Neural cell (in vitro differentiated cells): ENCODE measurements around the gene ZBTB6. TPM values are rescaled to one million over a fixed set of nuclear protein-coding genes. Genes with fewer than 3 reads are reported as not detected.

Experiments
- H2AFZ ChIP-seq: fragments of 200-600, 300-800 bp; sonication (generic), shearing (Covaris generic); 2 replicates; pipeline ENCODE4 v1.6.0; 2014; ENCODE audit warnings: low read depth, mild to moderate bottlenecking, antibody characterized with exemption, low read length, moderate library complexity
- H3F3A ChIP-seq: fragments of 200-600 bp; shearing (Covaris generic); 2 replicates; pipeline ENCODE4 v1.6.1; 2016; ENCODE audit warnings: mild to moderate bottlenecking, moderate library complexity, mixed read lengths, antibody characterized with exemption, low read length; ENCODE audit not compliant: insufficient read depth, poor library complexity, severe bottlenecking
- H3K27ac ChIP-seq: fragments of 200-600, 300-800 bp; sonication (generic), shearing (Covaris generic); 2 replicates; pipeline ENCODE4 v1.5.1; 2014; ENCODE audit warnings: mild to moderate bottlenecking, low read length, moderate library complexity
- H3K27me3 ChIP-seq: fragments of 300-800, 200-600 bp; sonication (generic), shearing (Covaris generic); 2 replicates; pipeline ENCODE4 v1.6.0; 2014; ENCODE audit warnings: mild to moderate bottlenecking, low read depth, low read length, moderate library complexity; ENCODE audit not compliant: insufficient read depth
- H3K36me3 ChIP-seq: fragments of 300-800, 200-600 bp; sonication (generic), shearing (Covaris generic); 2 replicates; pipeline ENCODE4 v1.5.1; 2014; ENCODE audit warnings: mild to moderate bottlenecking, antibody characterized with exemption, low read length, moderate library complexity; ENCODE audit not compliant: insufficient read depth
- H3K4me2 ChIP-seq: fragments of 300-800, 200-600 bp; sonication (generic), shearing (Covaris generic); 2 replicates; pipeline ENCODE4 v1.6.0; 2014; ENCODE audit warnings: mild to moderate bottlenecking, low read length
- H3K4me3 ChIP-seq: fragments of 300-800, 200-600 bp; sonication (generic), shearing (Covaris generic); 2 replicates; pipeline ENCODE4 v1.5.1; 2014; ENCODE audit warnings: mild to moderate bottlenecking, low read length, moderate library complexity
- H3K79me2 ChIP-seq: fragments of 200-600 bp; shearing (Covaris generic); replicated peaks from 2 replicates; pipeline ENCODE4 v1.6.0; 2014; ENCODE audit warnings: mild to moderate bottlenecking, low read length, moderate library complexity; ENCODE audit not compliant: insufficient read depth
- H3K9ac ChIP-seq: fragments of 300-800, 200-600 bp; sonication (generic), shearing (Covaris generic); 2 replicates; pipeline ENCODE4 v1.6.1; 2016; ENCODE audit warnings: mild to moderate bottlenecking, low read length, mixed read lengths
- H3K9me2 ChIP-seq: fragments of 200-600 bp; shearing (Covaris generic); 2 replicates; pipeline ENCODE4 v1.6.1; 2016; ENCODE audit warnings: mild to moderate bottlenecking, low read length, mixed read lengths; ENCODE audit not compliant: insufficient read depth
- H3K9me3 ChIP-seq: fragments of 200-600, 300-800 bp; sonication (generic), shearing (Covaris generic); 2 replicates; pipeline ENCODE4 v1.6.1; 2016; ENCODE audit warnings: mild to moderate bottlenecking, mixed run types, low read length, moderate library complexity, mixed read lengths
- H4K20me1 ChIP-seq: fragments of 200-600 bp; shearing (Covaris generic); 2 replicates; pipeline ENCODE4 v1.6.1; 2016; ENCODE audit warnings: mild to moderate bottlenecking, mixed run types; ENCODE audit not compliant: insufficient read depth
- EP300 ChIP-seq: fragments of 450-650 bp; conservative IDR thresholded peaks from 2 replicates; pipeline ENCODE4 v1.6.1; 2014; ENCODE audit warnings: antibody characterized with exemption, mild to moderate bottlenecking, moderate library complexity; ENCODE audit not compliant: poor library complexity, severe bottlenecking
- EZH2 ChIP-seq: fragments of 200-600, 300-800 bp; shearing (Covaris generic), sonication (generic); IDR thresholded peaks from 2 replicates; pipeline ENCODE4 v1.6.1; 2014; ENCODE audit warnings: antibody characterized with exemption, low read length, borderline replicate concordance, mild to moderate bottlenecking; ENCODE audit not compliant: insufficient read depth, poor library complexity, severe bottlenecking
- MXI1 ChIP-seq: fragments of 450-650 bp; conservative IDR thresholded peaks from 2 replicates; pipeline ENCODE4 v1.6.1; 2014; ENCODE audit warnings: antibody characterized with exemption, mild to moderate bottlenecking; ENCODE audit not compliant: poor library complexity, severe bottlenecking
- POLR2AphosphoS5 ChIP-seq: IDR thresholded peaks from 2 replicates; pipeline ENCODE4 v1.6.1; 2012
- RAD21 ChIP-seq: fragments of 450-650 bp; conservative IDR thresholded peaks from 2 replicates; pipeline ENCODE4 v1.6.1; 2014; ENCODE audit warnings: antibody characterized with exemption, mild to moderate bottlenecking, moderate library complexity
- SMC3 ChIP-seq: fragments of 450-650 bp; conservative IDR thresholded peaks from 2 replicates; pipeline ENCODE4 v1.6.1; 2014; ENCODE audit warnings: antibody characterized with exemption, mild to moderate bottlenecking, moderate library complexity; ENCODE audit not compliant: poor library complexity
- TAF1 ChIP-seq: IDR thresholded peaks from 2 replicates; pipeline ENCODE4 v1.6.1; 2012; ENCODE audit warnings: low read depth
- polyA plus RNA-seq: library from polyadenylated mRNA; depleted of rRNA; stranded (reverse); fragments of >200 nt; gene quantifications from 2 replicates; pipeline ENCODE4 v1.2.3, GENCODE V29; 2014
- TF ChIP-seq, protein P1 (sequence below): IDR thresholded peaks from 2 replicates; pipeline ENCODE4 v1.6.1; 2012; ENCODE audit warnings: borderline replicate concordance
- TF ChIP-seq, protein P2 (sequence below): fragments of 450-650 bp; IDR thresholded peaks from 2 replicates; pipeline ENCODE4 v1.5.1; 2014; ENCODE audit warnings: antibody characterized with exemption, mild to moderate bottlenecking, moderate library complexity; ENCODE audit not compliant: poor library complexity, severe bottlenecking

The ZBTB6 gene
- polyA plus RNA-seq, 1 donor from 2014 or later, result 20.1 TPM

DNA sequence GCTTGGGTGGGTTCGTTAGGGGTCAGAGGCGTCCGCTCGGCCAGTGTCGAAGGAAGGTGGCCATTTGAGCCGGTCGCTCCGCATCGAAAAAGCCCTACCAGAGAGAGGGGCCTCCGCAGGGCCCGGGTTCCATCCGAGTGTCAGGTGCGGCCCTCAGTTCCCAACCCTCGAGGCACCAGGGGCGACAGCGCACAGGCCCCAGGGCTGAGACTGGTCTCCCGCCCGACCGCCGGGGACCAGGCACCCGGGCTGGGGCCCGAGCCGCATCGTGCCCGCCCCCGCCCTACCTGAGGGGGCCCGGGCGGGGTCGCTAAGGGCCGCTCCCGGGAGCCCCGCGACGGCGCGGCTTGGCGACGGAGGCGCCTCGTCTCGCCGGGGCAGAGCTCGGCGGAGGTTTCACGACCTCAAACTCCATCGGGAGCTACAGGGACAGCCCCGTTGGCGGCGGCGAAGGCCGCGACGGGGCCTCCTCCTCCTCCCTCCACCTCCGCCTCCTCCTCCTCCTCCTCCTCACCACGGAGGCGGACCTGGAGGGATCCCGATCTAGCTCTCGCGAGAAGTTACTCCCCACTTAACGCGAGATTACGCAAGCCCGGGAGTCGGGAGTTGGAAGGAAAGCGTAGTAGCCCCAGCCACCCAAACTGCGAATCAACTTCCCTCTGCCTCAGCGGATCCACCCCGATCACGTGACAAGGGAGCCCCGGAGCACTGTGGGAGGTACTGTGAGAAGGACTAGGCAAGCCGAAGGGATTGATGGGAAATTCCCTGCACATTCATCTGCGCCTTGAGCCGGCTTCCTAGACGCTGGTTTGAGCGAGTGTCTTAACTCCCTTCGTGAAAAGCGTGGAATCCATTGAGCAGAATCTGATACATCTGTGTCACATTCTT lies 8.1 kb downstream of the ZBTB6 start, which contains the start of gene RC3H2:
Gene RC3H2 (minus strand): TSS at position 537 of the 888 bp plus-strand sequence. CDS start 7,850 bp downstream, outside the sequence.
- Histone ChIP-seq H3K4me3 (peak within 1 kb of the TSS; percentile 83), H3K36me3 (peaks cover 8% of the 10 kb centered on the region), H3K27ac (peak within 1 kb of the TSS; percentile 94), H3K79me2 (peaks cover 57% of the 10 kb centered on the region), H3K9me3 (no peaks in the 10 kb centered on the region), H3K9ac (peak within 1 kb of the TSS; percentile 96), H3F3A (peaks cover 11% of the 10 kb centered on the region), H3K9me2 (no peaks in the 10 kb centered on the region), H3K27me3 (no peaks in the 10 kb centered on the region), H2AFZ (peak within 1 kb of the TSS; percentile 88), H4K20me1 (no peaks in the 10 kb centered on the region), H3K4me2 (peak within 1 kb of the TSS; percentile 87)
- TF ChIP-seq SMC3 (peak; percentile 43), EZH2 (no peak), EP300 (peak; percentile 31), TAF1 (peak; percentile 95), MXI1 (peak; percentile 84), RAD21 (no peak), POLR2AphosphoS5 (peak; percentile 94)
- TF ChIP-seq, protein P1, sequence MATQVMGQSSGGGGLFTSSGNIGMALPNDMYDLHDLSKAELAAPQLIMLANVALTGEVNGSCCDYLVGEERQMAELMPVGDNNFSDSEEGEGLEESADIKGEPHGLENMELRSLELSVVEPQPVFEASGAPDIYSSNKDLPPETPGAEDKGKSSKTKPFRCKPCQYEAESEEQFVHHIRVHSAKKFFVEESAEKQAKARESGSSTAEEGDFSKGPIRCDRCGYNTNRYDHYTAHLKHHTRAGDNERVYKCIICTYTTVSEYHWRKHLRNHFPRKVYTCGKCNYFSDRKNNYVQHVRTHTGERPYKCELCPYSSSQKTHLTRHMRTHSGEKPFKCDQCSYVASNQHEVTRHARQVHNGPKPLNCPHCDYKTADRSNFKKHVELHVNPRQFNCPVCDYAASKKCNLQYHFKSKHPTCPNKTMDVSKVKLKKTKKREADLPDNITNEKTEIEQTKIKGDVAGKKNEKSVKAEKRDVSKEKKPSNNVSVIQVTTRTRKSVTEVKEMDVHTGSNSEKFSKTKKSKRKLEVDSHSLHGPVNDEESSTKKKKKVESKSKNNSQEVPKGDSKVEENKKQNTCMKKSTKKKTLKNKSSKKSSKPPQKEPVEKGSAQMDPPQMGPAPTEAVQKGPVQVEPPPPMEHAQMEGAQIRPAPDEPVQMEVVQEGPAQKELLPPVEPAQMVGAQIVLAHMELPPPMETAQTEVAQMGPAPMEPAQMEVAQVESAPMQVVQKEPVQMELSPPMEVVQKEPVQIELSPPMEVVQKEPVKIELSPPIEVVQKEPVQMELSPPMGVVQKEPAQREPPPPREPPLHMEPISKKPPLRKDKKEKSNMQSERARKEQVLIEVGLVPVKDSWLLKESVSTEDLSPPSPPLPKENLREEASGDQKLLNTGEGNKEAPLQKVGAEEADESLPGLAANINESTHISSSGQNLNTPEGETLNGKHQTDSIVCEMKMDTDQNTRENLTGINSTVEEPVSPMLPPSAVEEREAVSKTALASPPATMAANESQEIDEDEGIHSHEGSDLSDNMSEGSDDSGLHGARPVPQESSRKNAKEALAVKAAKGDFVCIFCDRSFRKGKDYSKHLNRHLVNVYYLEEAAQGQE, result peak; percentile 93
- TF ChIP-seq, protein P2, sequence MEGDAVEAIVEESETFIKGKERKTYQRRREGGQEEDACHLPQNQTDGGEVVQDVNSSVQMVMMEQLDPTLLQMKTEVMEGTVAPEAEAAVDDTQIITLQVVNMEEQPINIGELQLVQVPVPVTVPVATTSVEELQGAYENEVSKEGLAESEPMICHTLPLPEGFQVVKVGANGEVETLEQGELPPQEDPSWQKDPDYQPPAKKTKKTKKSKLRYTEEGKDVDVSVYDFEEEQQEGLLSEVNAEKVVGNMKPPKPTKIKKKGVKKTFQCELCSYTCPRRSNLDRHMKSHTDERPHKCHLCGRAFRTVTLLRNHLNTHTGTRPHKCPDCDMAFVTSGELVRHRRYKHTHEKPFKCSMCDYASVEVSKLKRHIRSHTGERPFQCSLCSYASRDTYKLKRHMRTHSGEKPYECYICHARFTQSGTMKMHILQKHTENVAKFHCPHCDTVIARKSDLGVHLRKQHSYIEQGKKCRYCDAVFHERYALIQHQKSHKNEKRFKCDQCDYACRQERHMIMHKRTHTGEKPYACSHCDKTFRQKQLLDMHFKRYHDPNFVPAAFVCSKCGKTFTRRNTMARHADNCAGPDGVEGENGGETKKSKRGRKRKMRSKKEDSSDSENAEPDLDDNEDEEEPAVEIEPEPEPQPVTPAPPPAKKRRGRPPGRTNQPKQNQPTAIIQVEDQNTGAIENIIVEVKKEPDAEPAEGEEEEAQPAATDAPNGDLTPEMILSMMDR, result no peak

DNA sequence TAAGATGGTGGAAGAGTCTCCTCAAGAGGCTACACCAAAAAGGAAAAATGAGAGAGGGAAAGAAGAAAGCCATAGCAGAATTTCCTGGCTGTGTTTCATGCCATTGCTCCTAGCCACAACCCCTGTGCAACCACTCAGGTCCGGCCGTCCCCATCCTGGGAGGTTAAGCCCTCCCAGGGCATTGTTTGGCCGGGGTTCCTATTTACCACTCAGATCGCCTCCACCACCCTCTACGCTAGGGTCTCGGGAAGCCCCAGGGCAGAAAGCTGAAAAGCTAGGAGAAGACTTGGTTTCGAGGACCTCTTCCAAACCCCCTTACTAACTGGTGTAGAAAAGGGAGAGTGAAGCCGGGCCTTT lies 8.7 kb downstream of the ZBTB6 start:
- H4K20me1 ChIP-seq, result no peaks in the 10 kb centered on the region
- H3K9me3 ChIP-seq, result no peaks in the 10 kb centered on the region
- no peaks in the 10 kb centered on the region for H3K27me3 ChIP-seq
- H2AFZ ChIP-seq, result peak overlapping the region; percentile 54
- peak overlapping the region; percentile 96 for H3K9ac ChIP-seq
- H3K4me3 ChIP-seq, result peak overlapping the region; percentile 83
- peaks cover 57% of the 10 kb centered on the region for H3K79me2 ChIP-seq
- peak overlapping the region; percentile 94 for H3K27ac ChIP-seq
- H3F3A ChIP-seq, result peaks cover 11% of the 10 kb centered on the region
- peak overlapping the region; percentile 46 for H3K4me2 ChIP-seq
- H3K36me3 ChIP-seq, result peaks cover 8% of the 10 kb centered on the region
- TF ChIP-seq EZH2 (no peak), RAD21 (no peak), TAF1 (no peak), SMC3 (no peak), MXI1 (no peak)
- TF ChIP-seq, protein P1, result no peak
- no peaks in the 10 kb centered on the region for H3K9me2 ChIP-seq
